ENCODE results near the gene STUM.

- TF ChIP-seq POLR2AphosphoS5 (IDR thresholded peaks at IDR 0.05; ENCODE audit: borderline replicate concordance, low read depth, low read length) (no peak), FOXP2 (optimal IDR thresholded peaks at IDR 0.05; ENCODE audit: control extremely low read depth, extremely low read length, insufficient read depth) (no peak), EZH2 (IDR thresholded peaks at IDR 0.05) (no peak)
These were observed 23.8 kb downstream of the STUM start for GRCh38 chr1:226572325-226572726.
